ENCODE measurements around the gene TMEM273.

Gene TMEM273

GRCh38 chr10:49119746-49120145, 68.4 kb downstream of the TMEM273 start:
- no peak for TF ChIP-seq CTCF (IDR thresholded peaks at IDR 0.05; ENCODE audit: insufficient read depth, low read depth, low read length, missing control alignments)
- no peak for DNase-seq (ENCODE audit: low read depth)
- H3K4me3 ChIP-seq (ENCODE audit: low read depth, low read length): no peak overlapping the region

GRCh38 chr10:49118430-49119074, 69.6 kb downstream of the TMEM273 start:
- no peak for DNase-seq (ENCODE audit: low read depth)
- TF ChIP-seq CTCF (IDR thresholded peaks at IDR 0.05; ENCODE audit: insufficient read depth, low read depth, low read length, missing control alignments): no peak
- H3K4me3 ChIP-seq (ENCODE audit: low read depth, low read length): no peak overlapping the region

- H3K4me3 ChIP-seq (ENCODE audit: low read depth, low read length): no peak overlapping the region
- TF ChIP-seq CTCF (IDR thresholded peaks at IDR 0.05; ENCODE audit: insufficient read depth, low read depth, low read length, missing control alignments): no peak
- no peak for DNase-seq (ENCODE audit: low read depth)
These were observed 70.7 kb downstream of the TMEM273 start for GRCh38 chr10:49117376-49118070.

- TF ChIP-seq CTCF (IDR thresholded peaks at IDR 0.05; ENCODE audit: insufficient read depth, low read depth, low read length, missing control alignments): no peak
- H3K4me3 ChIP-seq (ENCODE audit: low read depth, low read length): no peak overlapping the region
- DNase-seq (ENCODE audit: low read depth): no peak
These were observed 71.4 kb downstream of the TMEM273 start for GRCh38 chr10:49116509-49117375.

- DNase-seq (ENCODE audit: low read depth): no peak
- TF ChIP-seq CTCF (IDR thresholded peaks at IDR 0.05; ENCODE audit: insufficient read depth, low read depth, low read length, missing control alignments): no peak
- H3K4me3 ChIP-seq (ENCODE audit: low read depth, low read length): no peak overlapping the region
These were observed 72.2 kb downstream of the TMEM273 start for GRCh38 chr10:49115796-49116508.

- TF ChIP-seq CTCF (IDR thresholded peaks at IDR 0.05; ENCODE audit: insufficient read depth, low read depth, low read length, missing control alignments): no peak
- DNase-seq (ENCODE audit: low read depth): no peak
- no peak within 1 kb of the TSS for H3K4me3 ChIP-seq (ENCODE audit: low read depth, low read length)
These were observed 73.0 kb downstream of the TMEM273 start, which contains the start of gene VSTM4 for GRCh38 chr10:49115015-49115795. TSS of gene VSTM4 (minus strand) at chr10:49115522. CDS start at chr10:49115485, 37 bp downstream.

Data from GM12865 (cell line).